GM19240 (cell line): Measurements from ENCODE around the gene MVB12A.

Experiments
- DNase-seq: peaks from one replicate; pipeline ENCODE4 v3.0.0; 2011; ENCODE audit warnings: low spot score; ENCODE audit not compliant: insufficient read length

Gene MVB12A

DNA sequence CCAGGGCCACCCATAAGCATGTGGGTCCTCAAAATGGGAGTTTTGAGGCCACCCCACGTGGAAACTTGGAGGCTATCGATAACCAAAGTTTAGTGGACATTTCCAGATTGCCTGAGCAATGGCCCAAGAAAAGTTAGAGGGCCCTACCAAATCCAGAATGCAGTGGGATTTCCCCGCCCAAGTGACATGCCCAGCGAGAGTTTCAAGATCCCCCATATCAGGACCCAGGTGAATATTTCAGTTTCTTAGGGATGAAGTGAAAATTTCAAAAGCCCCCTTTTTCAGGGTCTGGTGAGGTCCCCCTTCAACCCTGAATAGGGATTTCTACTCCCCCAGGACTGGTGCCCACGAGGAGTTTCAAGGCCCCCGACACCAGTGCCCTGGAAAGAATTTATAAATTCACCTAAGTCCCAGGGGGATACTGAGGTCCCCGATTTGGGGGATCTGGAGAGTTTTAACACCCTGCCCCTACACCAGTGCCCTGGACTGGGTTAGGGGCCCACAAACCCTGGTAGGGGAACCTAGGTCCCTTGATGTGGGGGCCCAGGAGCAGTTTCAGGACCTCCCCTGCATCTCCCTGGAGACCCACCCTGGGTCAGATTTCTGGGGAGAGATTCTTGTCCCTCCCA, 15.1 kb upstream of the MVB12A start:
- no peak for DNase-seq

DNA sequence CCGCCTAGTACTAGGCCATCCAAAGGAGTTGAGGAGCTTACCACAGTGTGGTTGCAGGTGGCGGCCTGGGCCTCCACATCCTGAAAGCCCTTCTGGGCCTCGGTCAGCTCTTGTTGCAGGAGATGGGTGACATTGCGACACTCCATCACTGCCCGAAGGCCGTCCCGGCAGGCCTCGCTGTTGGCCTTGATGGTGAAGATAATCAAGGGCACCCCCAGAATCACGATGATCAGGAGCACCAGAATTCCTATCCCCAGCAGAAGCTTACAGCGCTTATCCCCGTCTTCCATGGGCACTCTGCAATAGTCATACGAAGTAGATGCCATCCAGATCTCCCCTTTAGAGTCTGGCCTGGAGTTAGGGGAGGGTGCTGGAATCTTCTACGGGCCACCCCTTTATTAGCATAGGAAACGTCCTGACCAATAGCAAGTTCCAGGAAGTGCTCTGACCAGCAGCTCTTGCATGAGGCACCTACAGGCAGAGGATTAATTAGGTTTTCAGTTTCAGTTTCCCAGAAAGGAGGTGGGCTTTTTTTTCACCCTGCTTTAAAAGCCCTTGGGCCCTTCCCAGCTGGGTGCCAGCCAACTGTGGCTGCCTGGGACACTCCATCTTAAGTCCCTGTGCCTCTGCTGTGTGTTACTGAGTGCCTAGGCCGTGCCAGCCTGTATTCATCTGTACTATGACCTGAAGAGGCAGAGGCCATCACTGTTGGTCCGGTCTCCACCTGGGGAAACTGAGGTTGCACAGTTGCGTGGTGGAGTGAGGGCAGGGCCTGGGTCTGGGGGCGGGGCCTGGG, 14.4 kb upstream of the MVB12A start, which contains the start of gene BST2:
Gene BST2, minus strand, starts transcription at position 381 of the 796 bp plus-strand sequence. Its CDS starts 55 bp downstream, at position 326.
- DNase-seq = peak; percentile 96

DNA sequence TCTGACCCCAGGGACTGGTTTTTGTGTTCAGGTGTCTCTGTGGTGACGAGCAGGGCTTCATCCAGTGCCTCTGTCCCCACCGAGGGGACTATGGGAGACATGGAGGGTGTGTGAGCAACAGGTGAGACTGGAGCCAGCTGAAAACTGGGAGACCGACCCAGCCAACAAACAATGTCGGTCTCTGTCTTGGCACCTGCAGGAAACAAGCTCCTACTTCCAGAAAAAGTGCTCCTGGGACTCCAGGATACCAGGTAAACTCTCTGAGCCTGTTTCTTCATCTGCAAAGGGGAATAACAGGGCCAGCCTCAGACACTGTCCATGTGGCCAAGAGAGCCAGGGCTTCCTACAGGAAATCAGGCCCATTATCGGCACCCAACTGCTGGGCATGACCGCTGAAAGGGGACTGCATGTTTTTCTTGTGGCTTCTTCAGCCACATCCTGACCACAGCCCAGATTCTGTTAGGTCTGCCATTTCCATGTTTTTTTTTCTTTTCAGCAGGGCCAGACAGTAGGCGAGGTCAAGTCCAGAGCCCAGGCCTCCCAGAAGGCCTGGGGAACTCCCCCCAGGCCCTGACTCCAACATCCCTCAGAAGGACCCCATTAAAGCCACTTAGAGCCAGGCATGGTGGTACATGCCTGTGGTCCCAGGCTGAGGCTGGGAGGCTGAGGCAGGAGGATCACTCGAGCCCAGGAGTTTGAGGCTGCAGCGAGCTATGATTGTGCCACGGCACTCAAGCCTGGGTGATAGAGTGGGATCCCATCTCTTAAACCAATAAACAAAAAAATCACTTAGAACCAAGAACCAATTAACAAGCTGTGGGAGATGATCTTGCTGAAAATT, 13.6 kb upstream of the MVB12A start:
- no peak for DNase-seq

DNA sequence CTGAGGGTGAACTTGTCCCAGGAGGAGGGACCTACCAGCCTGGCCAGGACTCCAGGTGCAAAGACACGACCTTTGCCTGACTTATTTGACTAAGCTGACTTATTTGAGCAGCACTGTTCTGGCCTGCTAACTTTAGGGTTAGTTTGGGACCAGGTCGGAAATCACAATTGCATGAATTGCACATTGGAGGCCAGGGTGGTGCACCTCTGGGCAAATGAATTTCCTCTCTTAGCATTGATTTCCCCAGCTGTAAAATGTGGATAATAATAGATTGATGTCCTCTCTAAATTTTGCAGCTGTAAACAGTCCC, 13.0 kb upstream of the MVB12A start:
- DNase-seq = no peak

DNA sequence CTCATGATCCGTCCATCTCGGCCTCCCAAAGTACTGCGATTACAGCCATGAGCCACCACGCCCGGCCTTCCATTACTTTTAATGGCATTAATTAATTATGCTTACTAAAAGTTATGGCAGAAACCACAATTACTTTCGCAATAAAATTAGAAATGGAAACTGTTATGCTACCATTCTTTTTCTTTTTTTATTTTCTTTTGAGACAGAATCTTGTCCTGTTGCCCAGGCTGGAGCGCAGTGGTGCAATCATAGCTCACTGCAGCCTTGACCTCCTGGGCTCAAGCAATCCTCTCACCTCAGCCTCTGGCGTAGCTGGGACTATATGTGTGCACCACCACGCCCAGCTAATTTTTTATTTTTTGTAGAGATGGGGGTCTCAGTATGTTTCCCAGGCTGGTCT, 9.9 kb upstream of the MVB12A start:
- DNase-seq = no peak

DNA sequence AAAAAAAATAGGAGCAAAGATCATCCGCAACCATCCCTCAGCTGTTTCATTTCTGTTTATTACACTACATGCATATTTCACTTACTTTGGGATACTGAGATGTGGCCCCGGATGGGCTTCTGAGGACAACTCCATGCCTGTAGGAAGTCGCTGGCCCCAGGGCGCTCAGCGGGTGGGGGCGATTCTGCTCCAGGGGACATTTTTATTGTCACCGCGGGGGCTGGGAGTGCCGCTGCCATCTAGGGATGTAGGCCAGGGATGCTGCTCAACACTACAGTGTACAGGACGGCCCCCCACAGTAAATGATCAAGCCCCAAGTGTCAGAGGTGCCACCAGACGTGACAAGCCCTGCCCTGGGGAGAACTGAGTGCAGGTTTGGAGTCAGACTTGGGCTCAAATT, 8.0 kb upstream of the MVB12A start:
- DNase-seq = no peak

DNA sequence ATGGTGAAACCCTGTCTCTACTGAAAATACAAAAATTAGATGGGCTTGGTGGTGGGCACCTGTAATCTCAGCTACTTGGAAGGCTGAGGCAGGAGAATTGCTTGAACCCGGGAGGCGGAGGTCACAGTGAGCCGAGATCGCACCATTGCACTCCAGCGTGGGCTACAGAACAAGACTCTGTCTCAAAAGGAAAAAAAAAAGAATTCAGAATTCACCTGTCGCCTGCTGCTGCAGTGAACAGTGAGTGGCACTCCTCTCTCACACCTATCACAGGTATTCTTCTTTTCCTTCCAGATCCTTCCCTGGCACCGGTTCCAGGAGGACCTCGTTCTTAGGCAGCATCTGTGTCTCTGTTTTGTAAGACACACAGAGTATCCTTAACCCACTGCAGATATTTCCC, 5.8 kb upstream of the MVB12A start:
- no peak for DNase-seq

DNA sequence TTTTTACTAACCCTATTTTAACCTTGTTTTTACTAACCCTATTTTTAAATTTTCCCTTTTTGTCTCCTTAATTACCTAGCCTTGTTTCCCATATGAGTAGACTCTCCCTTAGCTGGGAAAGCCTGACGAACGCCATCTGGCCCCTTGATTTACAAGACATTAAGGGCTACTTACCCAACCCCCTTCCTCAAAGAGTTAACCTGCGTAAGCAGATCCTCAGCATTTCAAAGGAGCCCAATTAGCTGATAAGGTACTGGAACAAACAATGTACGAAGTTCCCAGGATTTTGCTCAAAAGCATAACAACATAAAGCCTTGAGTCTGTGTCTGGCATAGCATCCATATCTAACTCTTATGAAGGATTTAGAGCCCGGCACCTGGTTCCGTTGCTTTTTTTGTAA, 4.7 kb upstream of the MVB12A start:
- no peak for DNase-seq

DNA sequence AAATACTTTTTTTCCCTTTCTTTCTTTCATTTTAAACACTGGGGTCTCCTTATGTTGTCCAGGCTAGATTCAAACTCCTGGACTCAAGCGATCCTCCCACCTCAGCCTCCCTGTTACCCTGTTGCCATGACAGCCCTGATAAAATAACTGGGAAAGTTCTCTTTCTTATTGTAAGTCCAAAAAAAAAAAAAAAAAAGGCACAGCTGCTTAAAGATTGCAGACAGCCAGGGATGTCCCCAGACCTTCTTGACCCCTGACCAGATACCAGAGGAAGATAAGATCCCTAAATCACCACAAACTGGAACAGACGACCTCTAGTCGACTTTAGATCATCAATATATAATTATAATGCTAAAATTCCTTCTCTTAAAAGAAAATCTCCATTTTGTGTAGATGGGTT, 1.1 kb upstream of the MVB12A start:
- DNase-seq = no peak

DNA sequence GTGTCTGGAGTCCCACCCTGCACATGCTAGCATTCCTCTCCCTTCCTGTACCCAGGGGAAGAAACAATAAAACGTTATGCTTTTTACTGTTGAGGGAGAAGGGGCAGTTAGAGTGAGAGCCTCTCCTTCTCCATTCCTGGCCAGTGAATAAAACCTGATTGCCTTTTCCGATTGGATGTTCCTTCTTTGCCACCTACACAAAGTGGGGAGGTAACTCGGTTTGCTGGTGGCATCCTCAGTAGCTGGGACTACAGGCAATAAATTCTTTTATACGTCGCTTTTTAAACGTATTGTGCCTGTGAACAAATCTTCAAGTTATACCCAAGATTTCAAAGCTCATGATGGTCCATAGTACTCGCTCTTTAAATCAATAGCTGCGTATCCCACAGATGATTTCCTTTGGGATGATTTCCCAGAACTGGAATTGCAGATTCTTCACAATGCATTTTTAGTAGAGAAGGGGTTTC, 660 bp upstream of the MVB12A start:
- no peak for DNase-seq

DNA sequence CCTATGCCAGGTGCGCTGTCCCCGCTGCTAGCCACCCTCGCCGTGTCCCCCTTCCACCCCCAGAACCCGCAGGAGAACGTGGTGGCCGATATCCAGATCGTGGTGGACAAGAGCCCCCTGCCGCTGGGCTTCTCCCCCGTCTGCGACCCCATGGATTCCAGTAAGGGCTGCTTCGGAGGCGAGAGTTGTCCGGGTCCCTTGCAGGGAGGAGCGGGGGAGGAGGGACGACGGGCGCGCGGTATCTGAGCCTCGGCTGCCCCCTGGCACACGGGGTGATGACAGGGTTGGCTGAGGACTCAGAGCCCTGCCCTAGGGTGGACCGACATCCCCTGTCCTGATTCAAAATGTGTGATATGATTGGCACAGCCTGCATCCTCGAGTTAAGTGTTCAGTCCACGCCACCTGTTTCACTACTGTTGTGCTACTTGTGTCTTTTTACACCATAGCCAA, 653 bp downstream of the MVB12A start:
- DNase-seq = no peak

DNA sequence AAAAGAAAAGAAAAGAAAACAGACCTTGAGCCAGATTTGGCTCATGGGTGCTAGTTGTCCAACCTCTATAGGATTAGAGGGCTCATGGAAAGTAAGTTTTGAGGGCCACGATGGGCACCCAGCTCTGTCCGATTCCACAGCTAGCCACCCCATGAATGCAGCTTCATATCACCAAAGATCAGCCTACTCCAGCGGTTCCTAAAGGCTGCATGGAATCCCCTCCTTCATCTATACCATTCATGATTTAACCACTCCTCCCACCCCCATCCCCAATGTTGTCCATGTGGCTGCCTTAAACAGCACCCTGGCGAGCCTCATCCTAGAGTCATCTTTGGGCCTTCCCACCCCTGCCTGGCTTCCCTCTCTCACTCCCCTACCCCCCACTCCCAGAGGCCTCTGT, 2.1 kb downstream of the MVB12A start:
- DNase-seq = no peak

DNA sequence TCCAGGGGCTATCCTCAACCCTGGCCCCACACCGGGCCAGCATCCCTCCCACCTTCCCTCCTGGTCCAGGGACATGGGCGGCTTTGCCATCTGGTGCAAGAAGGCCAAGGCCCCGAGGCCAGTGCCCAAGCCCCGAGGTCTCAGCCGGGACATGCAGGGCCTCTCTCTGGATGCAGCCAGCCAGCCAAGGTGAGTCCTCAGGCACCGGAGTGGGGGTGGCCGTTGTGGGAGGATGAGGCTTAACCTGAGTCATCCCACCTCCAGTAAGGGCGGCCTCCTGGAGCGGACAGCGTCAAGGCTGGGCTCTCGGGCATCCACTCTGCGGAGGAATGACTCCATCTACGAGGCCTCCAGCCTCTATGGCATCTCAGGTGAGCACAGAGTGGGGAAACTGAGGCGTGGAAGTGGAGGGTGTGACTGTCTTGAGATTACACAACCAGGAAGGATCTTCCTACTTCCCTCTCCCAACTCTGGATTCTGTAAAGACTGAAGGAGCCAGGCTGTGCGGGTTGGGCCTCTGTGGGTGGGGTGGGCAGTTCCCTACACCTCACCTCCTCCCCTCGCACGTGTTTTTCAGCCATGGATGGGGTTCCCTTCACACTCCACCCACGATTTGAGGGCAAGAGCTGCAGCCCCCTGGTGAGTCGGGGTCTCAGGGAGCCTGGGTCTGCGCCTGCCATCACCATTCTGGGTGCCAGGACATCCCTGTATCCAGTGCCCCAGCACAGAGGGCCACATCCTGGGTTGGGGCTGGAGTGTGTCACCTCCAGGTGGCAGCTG, 3.8 kb downstream of the MVB12A start:
- DNase-seq = no peak

DNA sequence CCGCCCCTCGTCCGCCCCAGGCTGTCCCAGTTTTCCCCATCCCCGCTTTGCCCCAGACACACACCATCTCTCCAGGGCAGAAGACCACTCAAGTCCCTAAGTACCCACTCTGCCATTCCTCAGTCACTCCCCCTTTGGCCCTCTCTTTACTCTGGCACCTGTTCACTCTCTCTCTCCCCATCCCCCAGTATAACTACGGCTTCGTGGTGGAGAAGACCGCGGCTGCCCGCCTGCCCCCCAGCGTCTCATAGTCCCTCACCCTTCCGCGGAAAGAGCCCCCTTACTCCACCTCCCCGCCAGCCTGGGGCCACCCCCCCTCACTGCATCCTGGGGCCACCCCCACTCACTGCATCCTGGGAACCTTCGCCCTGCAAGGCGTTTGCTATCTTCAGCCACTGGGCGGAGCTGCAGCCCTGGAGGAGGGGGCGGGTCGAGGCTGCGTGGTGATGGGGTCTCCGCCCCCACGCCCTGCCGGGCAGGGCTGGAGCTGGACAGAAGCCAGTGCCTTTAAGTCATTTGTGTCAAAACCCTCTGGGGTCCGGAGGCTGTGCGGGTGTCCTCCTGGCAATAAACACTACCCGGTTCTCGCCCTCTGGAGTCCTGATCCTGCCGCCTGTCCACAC, 5.0 kb downstream of the MVB12A start:
- no peak for DNase-seq

DNA sequence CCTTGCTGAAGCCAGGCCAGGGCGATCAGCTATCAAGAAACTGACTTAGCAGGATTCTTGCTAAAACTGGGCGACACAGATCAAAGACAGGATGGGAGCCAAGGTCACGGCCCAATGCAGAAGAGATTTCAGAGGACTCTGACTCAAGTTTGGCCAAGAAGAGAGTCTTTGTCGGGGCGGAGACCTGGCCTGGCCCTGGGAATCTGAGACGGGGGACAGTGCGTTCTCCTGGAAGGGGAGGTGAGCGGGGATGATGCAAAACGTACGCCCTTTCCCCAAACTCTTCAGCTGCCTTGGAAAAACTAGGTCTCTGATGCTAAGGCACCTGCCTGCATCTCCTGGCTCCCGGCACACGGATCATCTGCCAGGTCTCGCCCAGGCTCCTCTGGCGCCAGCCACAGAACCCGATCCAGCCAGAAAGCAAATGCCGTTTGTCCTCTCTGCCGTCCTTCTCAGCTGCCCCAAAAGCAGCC, 9.8 kb downstream of the MVB12A start:
- no peak for DNase-seq

DNA sequence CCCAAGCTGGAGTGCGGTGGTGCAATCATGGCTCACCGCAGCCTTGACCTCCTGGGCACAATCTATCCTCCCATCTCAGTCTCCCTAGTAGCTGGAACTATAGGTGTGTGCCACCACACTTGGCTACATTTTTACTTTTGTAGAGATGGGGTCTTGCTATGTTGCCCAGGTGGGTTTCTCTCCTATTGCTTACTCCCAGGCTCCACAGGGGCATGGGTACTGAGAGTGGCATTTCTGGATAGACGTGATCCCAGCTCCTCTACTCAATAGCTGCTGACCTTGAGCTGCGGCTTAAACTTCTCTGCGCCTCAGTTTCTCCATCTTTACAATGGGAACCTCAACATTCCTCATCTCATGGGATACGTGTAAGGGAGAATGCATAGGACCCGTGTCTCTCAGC, 11.6 kb downstream of the MVB12A start:
- no peak for DNase-seq

DNA sequence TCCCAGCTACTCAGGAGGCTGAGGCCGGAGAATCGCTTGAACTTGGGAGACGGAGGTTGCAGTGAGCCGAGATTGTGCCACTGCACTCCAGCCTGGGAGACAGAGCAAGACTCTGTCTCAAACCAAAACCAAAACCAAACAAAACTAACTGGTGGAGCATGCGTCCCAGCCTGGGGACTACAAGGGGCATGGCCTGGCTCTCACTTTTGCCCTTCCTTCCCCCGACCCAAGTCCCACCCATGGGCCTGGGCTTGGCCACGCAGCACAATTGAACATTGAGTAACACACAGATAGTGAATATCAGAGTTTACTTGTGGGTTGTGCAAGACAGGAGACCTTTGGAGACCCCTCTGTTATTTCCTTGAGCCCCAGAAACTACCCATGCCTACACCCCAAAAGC, 15.4 kb downstream of the MVB12A start:
- DNase-seq = no peak

DNA sequence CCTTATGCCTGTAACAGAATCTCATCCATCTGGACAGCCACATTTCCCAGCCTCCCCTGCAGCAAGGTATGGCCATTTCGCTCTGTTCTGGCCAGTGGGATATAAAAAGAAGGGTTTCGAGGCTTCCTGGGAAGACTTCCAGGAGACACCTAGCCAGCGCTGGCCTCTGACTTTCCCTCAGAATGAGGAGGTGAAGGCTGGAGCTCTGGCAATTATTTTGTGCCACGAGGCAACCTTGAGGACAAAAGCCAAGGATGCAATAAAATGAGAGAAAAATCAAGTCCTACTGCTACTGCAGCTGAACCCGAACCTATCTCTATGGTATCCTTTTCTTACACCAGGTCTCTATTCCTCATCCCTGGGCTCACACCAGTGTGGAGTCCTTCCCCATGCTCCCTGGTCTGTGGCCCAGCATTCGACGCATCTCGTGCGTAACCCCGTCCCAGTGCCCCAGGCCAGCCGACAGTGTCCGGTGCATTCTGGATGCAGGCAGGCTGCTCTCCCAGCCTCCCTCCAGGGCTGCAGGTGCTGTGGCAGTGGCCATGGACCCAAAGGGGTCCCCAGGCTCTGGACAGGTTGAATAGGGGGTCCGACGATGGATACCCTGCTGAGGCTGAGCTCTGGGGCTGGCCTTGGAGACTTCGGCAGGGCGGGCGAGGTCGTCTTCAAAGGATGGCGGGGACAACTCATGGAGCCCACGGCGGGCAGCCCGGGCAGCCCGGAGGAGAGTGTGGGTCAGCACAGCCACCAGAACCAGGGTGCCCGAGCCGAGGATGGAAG, 16.4 kb downstream of the MVB12A start:
- no peak for DNase-seq

DNA sequence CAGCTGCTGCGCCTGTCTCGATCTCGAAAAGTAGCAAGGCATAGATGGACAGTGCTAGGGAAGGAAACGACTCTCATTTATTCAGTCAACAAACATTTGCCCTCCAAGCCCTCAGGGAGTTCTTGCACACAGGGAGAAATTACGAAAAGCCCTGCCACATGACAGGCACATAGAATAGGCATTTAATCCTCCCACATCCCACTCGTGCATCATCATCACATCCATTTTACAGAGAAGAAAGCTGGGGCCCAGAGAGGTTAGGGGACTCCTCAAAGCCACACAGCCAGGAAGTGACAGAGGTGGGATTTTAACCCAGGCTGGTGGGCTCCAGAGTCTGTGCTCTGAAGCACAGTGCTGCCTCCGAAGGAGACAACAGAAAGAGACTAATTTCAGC, 17.0 kb downstream of the MVB12A start:
- DNase-seq = no peak
